Astrocyte (in vitro differentiated cells and primary cell): Measurements from ENCODE around the gene CEP97. TPM values are rescaled to one million over a fixed set of nuclear protein-coding genes. Genes with fewer than 3 reads are reported as not detected.

Source experiments
- DNase-seq: peaks from one replicate; pipeline ENCODE4 v3.0.0-alpha.2; 2010; ENCODE audit warnings: low read depth
- FAIRE-seq: peaks from 2 replicates; lab custom pipeline; 2011; peaks lifted over from hg19 to GRCh38; lab: Jason Lieb, UNC
- H2AFZ ChIP-seq: 2 replicates; pipeline ENCODE4 v1.6.0; 2012; ENCODE audit warnings: low read depth, low read length, inconsistent platforms
- H3K27ac ChIP-seq: 2 replicates; pipeline ENCODE4 v1.5.1; 2011; ENCODE audit warnings: low read depth, low read length, inconsistent platforms
- H3K27me3 ChIP-seq: 2 replicates; pipeline ENCODE4 v1.6.0; 2011; ENCODE audit warnings: low read length, inconsistent platforms; ENCODE audit not compliant: insufficient read depth
- H3K36me3 ChIP-seq: 2 replicates; pipeline ENCODE4 v1.5.1; 2011; ENCODE audit warnings: low read length, inconsistent platforms; ENCODE audit not compliant: insufficient read depth
- H3K4me1 ChIP-seq: 2 replicates; pipeline ENCODE4 v1.5.1; 2011; ENCODE audit warnings: low read length, inconsistent platforms; ENCODE audit not compliant: insufficient read depth
- H3K4me2 ChIP-seq: 2 replicates; pipeline ENCODE4 v1.6.0; 2012; ENCODE audit warnings: low read length, inconsistent platforms
- H3K4me3 ChIP-seq: 2 replicates; pipeline ENCODE4 v1.5.1; 2011; ENCODE audit warnings: low read depth, mild to moderate bottlenecking, low read length, inconsistent platforms; ENCODE audit not compliant: insufficient read depth
- H3K79me2 ChIP-seq: 2 replicates; pipeline ENCODE4 v1.6.0; 2012; ENCODE audit warnings: mild to moderate bottlenecking, low read length, inconsistent platforms; ENCODE audit not compliant: insufficient read depth
- H3K9ac ChIP-seq: 2 replicates; pipeline ENCODE4 v1.6.0; 2012; ENCODE audit warnings: mild to moderate bottlenecking, low read length, inconsistent platforms
- H3K9me3 ChIP-seq: 2 replicates; pipeline ENCODE4 v1.5.1; 2012; ENCODE audit warnings: low read depth, mild to moderate bottlenecking, low read length, inconsistent platforms; ENCODE audit not compliant: insufficient read depth
- H4K20me1 ChIP-seq: 2 replicates; pipeline ENCODE4 v1.6.0; 2012; ENCODE audit warnings: low read length, inconsistent platforms; ENCODE audit not compliant: insufficient read depth
- H3K27ac Mint-ChIP-seq: one replicate; pipeline ENCODE4 v1.8.0; 2021; ENCODE audit warnings: mild to moderate bottlenecking, mixed read lengths; ENCODE audit not compliant: unreplicated experiment
- H3K27me3 Mint-ChIP-seq: one replicate; pipeline ENCODE4 v1.8.0; 2021; ENCODE audit warnings: low read depth, mixed read lengths; ENCODE audit not compliant: unreplicated experiment
- H3K36me3 Mint-ChIP-seq: one replicate; pipeline ENCODE4 v1.8.0; 2021; ENCODE audit warnings: low read depth, mixed read lengths; ENCODE audit not compliant: unreplicated experiment
- H3K4me1 Mint-ChIP-seq: one replicate; pipeline ENCODE4 v1.8.0; 2021; ENCODE audit warnings: low read depth, mixed read lengths; ENCODE audit not compliant: unreplicated experiment
- H3K4me3 Mint-ChIP-seq: one replicate; pipeline ENCODE4 v1.8.0; 2021; ENCODE audit warnings: mild to moderate bottlenecking, moderate library complexity, mixed read lengths; ENCODE audit not compliant: unreplicated experiment
- H3K9me3 Mint-ChIP-seq: one replicate; pipeline ENCODE4 v1.8.0; 2021; ENCODE audit warnings: mild to moderate bottlenecking, mixed read lengths; ENCODE audit not compliant: unreplicated experiment
- EZH2 ChIP-seq: IDR thresholded peaks from 2 replicates; pipeline ENCODE4 v1.6.1; 2012; ENCODE audit warnings: mild to moderate bottlenecking, low read length, inconsistent platforms; ENCODE audit not compliant: insufficient read depth
- total RNA-seq: library from RNA; stranded (reverse); gene quantifications from 2 replicates; pipeline ENCODE4 v1.2.1, GENCODE V29; 2021
- TF ChIP-seq, protein P1 (sequence below): IDR thresholded peaks from 2 replicates; pipeline ENCODE4 v1.5.1; 2011; ENCODE audit warnings: low read depth, mild to moderate bottlenecking, inconsistent platforms, low read length, moderate library complexity; ENCODE audit not compliant: insufficient read depth

Gene CEP97
- total RNA-seq, 1 donor from 2014 or later: 11.5 TPM

DNA sequence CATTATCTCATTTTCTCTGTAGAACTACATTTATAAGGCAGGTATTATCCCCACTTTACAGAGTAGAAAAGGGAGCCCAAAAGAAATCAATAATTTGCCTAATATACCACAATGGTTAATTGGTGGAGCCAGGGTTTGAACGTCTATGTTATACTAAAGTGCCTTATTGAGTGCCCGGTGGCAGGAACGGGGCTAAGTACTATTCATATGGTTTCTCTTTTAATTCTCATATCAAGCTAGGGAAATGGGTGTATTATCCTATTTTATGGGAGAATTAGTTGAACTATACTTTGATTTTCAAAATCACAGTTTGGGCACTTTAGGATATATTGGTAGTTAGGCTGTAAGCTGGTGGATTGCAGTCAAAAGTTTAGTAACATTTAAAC lies 1.5 kb downstream of the CEP97 start:
- Mint-ChIP-seq H3K4me3 (peak overlapping the region; percentile 97), H3K4me1 (peaks cover 1% of the 10 kb centered on the region), H3K27me3 (no peaks in the 10 kb centered on the region), H3K27ac (no peak overlapping the region), H3K9me3 (no peaks in the 10 kb centered on the region), H3K36me3 (peaks cover 3% of the 10 kb centered on the region)
- Histone ChIP-seq H3K36me3 (peaks cover 9% of the 10 kb centered on the region), H3K4me3 (peak overlapping the region; percentile 92), H3K79me2 (peaks cover 23% of the 10 kb centered on the region), H3K4me2 (peak overlapping the region; percentile 94), H3K9ac (peak overlapping the region; percentile 88), H3K27ac (no peak overlapping the region), H4K20me1 (no peaks in the 10 kb centered on the region), H3K4me1 (peaks cover 3% of the 10 kb centered on the region), H3K9me3 (no peaks in the 10 kb centered on the region), H2AFZ (peak overlapping the region; percentile 89), H3K27me3 (no peaks in the 10 kb centered on the region)
- no peak for TF ChIP-seq EZH2
- TF ChIP-seq, protein P1, sequence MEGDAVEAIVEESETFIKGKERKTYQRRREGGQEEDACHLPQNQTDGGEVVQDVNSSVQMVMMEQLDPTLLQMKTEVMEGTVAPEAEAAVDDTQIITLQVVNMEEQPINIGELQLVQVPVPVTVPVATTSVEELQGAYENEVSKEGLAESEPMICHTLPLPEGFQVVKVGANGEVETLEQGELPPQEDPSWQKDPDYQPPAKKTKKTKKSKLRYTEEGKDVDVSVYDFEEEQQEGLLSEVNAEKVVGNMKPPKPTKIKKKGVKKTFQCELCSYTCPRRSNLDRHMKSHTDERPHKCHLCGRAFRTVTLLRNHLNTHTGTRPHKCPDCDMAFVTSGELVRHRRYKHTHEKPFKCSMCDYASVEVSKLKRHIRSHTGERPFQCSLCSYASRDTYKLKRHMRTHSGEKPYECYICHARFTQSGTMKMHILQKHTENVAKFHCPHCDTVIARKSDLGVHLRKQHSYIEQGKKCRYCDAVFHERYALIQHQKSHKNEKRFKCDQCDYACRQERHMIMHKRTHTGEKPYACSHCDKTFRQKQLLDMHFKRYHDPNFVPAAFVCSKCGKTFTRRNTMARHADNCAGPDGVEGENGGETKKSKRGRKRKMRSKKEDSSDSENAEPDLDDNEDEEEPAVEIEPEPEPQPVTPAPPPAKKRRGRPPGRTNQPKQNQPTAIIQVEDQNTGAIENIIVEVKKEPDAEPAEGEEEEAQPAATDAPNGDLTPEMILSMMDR: no peak
- FAIRE-seq (no peak), DNase-seq (no peak)

DNA sequence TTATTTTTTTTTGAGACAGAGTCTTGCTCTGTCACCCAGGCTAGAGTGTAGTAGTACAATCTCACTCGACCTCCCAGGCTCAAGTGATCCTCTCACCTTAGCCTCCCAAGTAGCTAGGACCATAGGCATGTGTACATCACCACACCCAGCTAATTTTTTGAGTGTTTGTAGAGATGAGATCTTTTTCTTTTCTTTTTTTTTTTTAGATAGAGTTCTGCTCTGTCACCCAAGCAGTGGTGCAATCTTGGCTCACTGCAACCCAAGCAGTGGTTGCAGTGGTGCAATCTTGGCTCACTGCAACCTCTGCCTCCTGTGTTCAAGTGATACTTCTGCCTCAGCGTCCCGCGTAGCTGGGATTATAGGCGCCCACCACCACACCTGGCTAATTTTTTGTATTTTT lies 5.2 kb downstream of the CEP97 start:
- DNase-seq: no peak
- no peak for FAIRE-seq
- peaks cover 19% of the 10 kb centered on the region for H3K36me3 Mint-ChIP-seq
- no peak overlapping the region for H3K27ac Mint-ChIP-seq
- Histone ChIP-seq H3K4me1 (peaks cover 3% of the 10 kb centered on the region), H3K9ac (no peak overlapping the region), H2AFZ (no peak overlapping the region), H3K4me3 (no peak overlapping the region), H3K27ac (no peak overlapping the region), H3K4me2 (no peak overlapping the region), H3K36me3 (peaks cover 35% of the 10 kb centered on the region), H4K20me1 (no peaks in the 10 kb centered on the region), H3K9me3 (no peaks in the 10 kb centered on the region), H3K27me3 (no peaks in the 10 kb centered on the region), H3K79me2 (peaks cover 26% of the 10 kb centered on the region)
- no peaks in the 10 kb centered on the region for H3K27me3 Mint-ChIP-seq
- TF ChIP-seq, protein P1: no peak
- no peak for TF ChIP-seq EZH2
- H3K4me1 Mint-ChIP-seq: no peaks in the 10 kb centered on the region
- H3K9me3 Mint-ChIP-seq: no peaks in the 10 kb centered on the region
- H3K4me3 Mint-ChIP-seq: no peak overlapping the region

DNA sequence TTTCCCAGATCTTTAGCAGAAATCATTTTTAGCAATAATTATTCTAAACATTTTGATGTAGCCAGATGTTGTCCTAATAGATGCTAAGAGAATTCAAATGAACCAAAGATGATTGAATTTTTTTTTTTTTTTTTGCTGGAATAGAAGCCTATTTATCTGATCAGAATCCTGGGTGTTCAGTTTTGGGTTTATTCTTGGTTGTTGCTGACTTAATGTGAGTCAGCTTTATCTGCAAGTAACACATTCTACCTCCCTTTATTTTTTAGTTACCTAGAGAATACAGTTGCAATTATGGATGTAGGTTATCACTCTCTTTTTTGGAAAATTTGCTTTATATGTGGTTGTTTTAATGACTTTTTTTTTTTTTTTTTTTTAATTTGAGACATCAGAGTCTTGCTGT lies 6.4 kb downstream of the CEP97 start:
- Histone ChIP-seq H3K4me2 (no peak overlapping the region), H3K4me1 (peaks cover 3% of the 10 kb centered on the region), H3K4me3 (no peak overlapping the region), H3K36me3 (peaks cover 41% of the 10 kb centered on the region), H3K9ac (no peak overlapping the region), H2AFZ (no peak overlapping the region), H4K20me1 (no peaks in the 10 kb centered on the region), H3K27ac (no peak overlapping the region), H3K79me2 (peaks cover 15% of the 10 kb centered on the region), H3K27me3 (no peaks in the 10 kb centered on the region), H3K9me3 (no peaks in the 10 kb centered on the region)
- DNase-seq (no peak), FAIRE-seq (no peak)
- Mint-ChIP-seq H3K9me3 (no peaks in the 10 kb centered on the region), H3K4me1 (no peaks in the 10 kb centered on the region), H3K36me3 (peaks cover 32% of the 10 kb centered on the region), H3K27ac (no peak overlapping the region), H3K4me3 (no peak overlapping the region), H3K27me3 (no peaks in the 10 kb centered on the region)
- TF ChIP-seq EZH2: no peak
- TF ChIP-seq, protein P1: no peak
